PFSK-1 (cell line): Measurements from ENCODE around the gene MIAT.

Experiments used
- FOXP2 ChIP-seq: optimal IDR thresholded peaks from 2 replicates; pipeline ENCODE3; 2011; ENCODE audit warnings: borderline replicate concordance, control low read depth, inconsistent platforms; ENCODE audit not compliant: insufficient read depth; ENCODE audit errors: extremely low read length, extremely low read depth
- POLR2AphosphoS5 ChIP-seq: IDR thresholded peaks from 2 replicates; pipeline ENCODE4 v1.6.1; 2012; ENCODE audit warnings: low read depth, mild to moderate bottlenecking, control low read depth, low read length, moderate library complexity
- SIN3A ChIP-seq: IDR thresholded peaks from 2 replicates; pipeline ENCODE4 v1.6.1; 2012; ENCODE audit warnings: mild to moderate bottlenecking, low read length, moderate library complexity, borderline replicate concordance; ENCODE audit not compliant: insufficient read depth
- TAF1 ChIP-seq: IDR thresholded peaks from 2 replicates; pipeline ENCODE4 v1.6.1; 2012; ENCODE audit warnings: low read length, control low read depth, borderline replicate concordance; ENCODE audit not compliant: insufficient read depth
- TF ChIP-seq, protein P1 (sequence below), 2 experiments: IDR thresholded peaks; 2 replicates each; pipeline versions ENCODE4 v1.6.1 to v1.8.0; 2011 to 2012; ENCODE audit warnings: low read depth in 2 of 2, low read length in 2 of 2, control low read depth in 1 of 2, inconsistent platforms in 1 of 2, mild to moderate bottlenecking in 1 of 2, moderate library complexity in 1 of 2; ENCODE audit not compliant: insufficient read depth in 1 of 2

The MIAT gene

GRCh38 chr22:26724414-26724813, 67.0 kb downstream of the MIAT start:
- no peak for TF ChIP-seq POLR2AphosphoS5
- TF ChIP-seq SIN3A, result no peak
- TF ChIP-seq FOXP2, result no peak
- TF ChIP-seq, protein P1, sequence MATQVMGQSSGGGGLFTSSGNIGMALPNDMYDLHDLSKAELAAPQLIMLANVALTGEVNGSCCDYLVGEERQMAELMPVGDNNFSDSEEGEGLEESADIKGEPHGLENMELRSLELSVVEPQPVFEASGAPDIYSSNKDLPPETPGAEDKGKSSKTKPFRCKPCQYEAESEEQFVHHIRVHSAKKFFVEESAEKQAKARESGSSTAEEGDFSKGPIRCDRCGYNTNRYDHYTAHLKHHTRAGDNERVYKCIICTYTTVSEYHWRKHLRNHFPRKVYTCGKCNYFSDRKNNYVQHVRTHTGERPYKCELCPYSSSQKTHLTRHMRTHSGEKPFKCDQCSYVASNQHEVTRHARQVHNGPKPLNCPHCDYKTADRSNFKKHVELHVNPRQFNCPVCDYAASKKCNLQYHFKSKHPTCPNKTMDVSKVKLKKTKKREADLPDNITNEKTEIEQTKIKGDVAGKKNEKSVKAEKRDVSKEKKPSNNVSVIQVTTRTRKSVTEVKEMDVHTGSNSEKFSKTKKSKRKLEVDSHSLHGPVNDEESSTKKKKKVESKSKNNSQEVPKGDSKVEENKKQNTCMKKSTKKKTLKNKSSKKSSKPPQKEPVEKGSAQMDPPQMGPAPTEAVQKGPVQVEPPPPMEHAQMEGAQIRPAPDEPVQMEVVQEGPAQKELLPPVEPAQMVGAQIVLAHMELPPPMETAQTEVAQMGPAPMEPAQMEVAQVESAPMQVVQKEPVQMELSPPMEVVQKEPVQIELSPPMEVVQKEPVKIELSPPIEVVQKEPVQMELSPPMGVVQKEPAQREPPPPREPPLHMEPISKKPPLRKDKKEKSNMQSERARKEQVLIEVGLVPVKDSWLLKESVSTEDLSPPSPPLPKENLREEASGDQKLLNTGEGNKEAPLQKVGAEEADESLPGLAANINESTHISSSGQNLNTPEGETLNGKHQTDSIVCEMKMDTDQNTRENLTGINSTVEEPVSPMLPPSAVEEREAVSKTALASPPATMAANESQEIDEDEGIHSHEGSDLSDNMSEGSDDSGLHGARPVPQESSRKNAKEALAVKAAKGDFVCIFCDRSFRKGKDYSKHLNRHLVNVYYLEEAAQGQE (IDR thresholded peaks at IDR 0.05; ENCODE audit: insufficient read depth in 1 of 2, low read depth in 2 of 2, low read length in 2 of 2), result no peak
- no peak for TF ChIP-seq TAF1

DNA sequence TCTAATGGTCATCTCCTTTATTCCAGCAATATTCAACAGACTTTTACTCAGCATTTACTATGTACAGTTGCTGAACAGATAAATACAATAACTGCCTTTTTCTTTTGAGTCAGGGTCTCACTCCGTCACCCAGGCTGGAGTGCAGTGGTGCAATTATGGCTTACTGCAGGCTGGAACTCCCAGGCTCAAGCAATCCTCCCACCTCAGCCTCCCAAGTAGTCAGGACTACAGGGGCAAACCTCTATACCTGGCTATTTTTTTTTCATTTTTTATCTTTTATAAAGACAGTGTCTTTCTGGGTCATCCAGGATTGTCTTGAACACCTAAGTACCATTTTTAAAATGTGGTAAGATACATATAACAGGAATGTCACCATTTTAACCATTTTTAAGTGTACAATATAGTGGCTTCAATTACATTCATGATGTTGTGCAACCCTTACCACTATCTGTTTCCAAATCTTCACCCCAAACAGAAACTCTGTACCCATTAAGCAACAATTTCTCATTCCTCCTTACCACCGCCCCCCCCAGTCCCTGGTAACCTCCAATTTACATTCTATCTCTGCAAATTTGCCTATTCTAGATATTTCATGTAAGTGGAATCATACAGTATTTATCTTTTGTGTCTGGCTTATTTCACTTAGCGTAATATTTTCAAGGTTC, 67.8 kb downstream of the MIAT start:
- TF ChIP-seq TAF1 (no peak), SIN3A (no peak), POLR2AphosphoS5 (no peak), FOXP2 (no peak)
- TF ChIP-seq, protein P1 (IDR thresholded peaks at IDR 0.05; ENCODE audit: insufficient read depth in 1 of 2, low read depth in 2 of 2, low read length in 2 of 2), result no peak
